NCI-H1694 (cell line): Measurements from ENCODE around the gene ATP6V0E1.

Experiments
- DNase-seq: peaks from one replicate; lab custom pipeline; 2025; lab: John Stamatoyannopoulos, UW

The ATP6V0E1 gene

DNA sequence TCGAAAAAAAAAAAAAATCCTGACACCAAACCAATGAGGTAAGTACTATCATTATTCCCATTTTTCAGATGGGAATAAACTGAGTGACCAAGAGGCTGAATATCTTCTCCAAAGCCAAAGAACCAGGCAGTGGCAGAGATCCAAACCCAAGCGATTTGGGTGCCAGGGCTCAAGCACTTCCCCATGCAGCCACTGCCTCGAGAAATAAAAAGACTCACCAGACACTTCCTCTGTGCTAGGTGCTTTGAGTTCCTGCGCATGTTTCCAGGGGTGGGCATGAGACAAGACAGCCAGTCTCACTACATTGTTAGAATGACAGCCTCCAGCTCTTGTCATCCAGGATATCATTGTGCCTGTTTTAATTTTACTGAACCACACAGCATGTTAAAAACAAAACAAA lies 26.6 kb upstream of the ATP6V0E1 start:
- DNase-seq = no peak

DNA sequence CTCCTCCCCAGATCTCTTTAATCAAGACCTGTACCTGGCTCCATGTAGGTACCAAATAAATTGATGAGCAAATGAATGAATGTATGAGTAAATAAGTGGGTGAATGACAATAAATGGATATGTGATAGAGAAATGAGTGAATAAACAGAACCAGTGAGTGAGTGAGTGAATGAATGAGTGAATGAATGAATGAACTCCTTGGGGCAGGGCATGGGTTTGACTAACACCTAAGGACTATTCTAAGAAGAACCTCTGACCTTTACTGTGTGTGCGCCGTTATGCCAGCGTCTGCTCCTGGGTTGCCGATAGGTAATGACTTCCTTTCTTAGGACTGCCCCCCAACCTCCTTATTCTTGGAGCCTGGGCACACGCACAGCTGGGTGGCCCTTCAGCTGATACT lies 26.1 kb upstream of the ATP6V0E1 start:
- DNase-seq = no peak

DNA sequence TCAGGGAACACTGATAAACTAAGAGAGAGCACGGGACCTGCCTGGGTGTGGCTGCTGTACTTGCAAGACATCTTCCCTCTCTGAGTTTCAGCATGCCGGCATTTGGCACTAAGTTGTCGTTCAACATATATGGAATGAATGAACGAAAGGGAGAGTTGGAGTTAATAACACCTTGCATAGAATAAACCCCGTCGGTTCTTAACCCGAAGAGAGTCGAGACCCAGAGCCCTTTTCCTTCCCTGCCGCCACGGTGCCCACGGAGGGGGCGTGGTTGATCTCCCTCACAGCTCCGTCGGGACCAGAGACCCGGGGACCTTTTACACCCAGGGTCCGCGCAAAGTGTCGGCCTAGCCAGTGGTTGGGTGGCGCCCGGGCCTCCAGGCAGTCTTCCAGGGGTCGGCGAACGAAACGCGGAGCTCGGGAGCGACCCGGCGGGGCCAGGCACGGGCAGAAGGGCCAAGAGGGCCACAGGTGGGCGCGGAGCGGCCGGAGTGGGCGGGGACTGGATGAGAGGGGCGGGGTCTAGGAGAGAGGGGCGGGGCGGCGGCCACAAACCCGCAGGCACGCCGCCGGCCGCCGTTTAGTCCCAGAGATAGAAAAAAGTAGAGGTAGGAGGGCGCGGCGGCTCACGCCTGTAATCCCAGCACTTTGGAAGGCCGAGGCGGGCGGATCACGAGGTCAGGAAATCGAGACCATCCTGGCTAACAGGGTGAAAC lies 25.1 kb upstream of the ATP6V0E1 start:
- DNase-seq = no peak

DNA sequence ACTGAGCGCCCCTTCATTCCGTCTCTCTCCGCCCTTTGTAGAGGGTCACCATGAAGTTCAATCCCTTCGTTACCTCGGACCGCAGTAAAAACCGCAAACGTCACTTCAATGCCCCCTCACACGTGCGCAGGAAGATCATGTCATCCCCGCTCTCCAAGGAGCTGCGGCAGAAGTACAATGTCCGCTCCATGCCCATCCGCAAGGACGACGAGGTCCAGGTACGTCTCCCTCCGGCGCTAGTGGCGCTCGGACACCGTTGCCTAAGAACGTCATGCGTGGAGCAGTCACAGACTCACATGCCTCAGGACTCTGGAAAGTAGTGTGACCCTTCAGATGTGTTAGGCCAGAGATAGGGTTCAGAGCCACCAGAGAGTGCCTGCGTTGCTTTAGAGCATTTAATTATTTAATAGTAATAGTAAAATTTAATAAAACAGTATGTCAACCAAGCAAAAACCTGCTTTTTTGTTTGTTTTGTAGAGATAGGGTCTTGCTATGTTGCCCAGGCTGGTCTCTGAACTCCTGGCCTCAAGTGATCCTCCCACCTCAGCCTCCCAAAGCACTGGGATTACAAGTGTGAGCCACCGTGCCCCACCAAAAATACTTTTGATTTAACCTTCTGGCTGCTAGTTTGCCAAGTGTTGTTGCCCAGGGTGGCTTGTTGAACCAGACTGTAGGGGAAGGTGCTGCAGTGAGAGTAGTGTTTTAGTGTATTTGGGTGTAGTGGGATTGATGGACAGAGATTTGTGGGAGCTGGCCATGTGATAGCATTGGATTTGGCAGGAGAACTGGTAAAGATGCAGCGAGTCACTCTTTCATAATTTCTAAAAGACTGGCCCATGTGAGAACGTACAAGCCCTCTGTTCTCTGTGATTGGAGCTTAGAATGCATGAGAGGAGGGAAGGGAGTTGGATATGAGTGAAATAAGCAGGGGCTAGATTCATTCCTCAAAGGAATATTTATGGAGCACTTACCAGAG lies 23.5 kb upstream of the ATP6V0E1 start:
- no peak for DNase-seq

DNA sequence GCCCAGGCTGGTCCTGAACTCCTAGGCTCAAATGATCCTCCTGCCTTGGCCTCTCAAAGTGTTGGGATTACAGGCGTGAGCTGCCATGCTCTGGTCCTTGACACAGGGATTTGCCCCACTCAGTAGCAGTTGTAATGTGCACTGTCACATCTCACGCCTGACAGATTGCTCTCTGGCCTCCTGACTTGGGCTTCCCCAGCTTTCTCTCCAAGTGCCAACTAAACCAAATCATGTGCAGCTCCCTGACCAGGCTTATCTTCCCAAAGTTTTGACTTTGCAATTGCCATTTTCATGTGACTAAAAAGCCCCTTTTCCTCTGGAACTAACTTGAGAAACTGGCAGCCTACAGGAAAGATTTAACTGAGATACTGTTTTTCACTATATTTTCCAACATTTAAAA lies 13.7 kb upstream of the ATP6V0E1 start:
- DNase-seq = no peak

DNA sequence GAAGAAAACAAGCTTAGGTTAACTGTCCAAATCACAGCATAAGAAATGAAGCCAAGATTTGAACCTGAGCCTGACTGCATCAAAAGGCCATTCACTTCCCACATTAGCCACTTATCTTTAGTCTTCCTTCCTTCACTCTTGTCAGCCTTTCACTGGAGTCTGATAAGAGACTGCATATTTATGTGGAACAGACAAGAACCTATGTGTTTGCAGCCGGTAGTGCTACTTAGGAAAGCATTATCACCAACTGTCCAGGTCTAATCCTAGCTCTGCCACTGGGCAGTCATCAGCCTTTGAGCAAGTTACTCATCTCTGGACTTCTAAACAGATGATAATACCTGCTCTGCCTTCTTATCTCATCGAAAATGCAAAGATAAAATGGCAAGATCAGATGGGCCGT lies 12.1 kb upstream of the ATP6V0E1 start:
- DNase-seq = no peak

DNA sequence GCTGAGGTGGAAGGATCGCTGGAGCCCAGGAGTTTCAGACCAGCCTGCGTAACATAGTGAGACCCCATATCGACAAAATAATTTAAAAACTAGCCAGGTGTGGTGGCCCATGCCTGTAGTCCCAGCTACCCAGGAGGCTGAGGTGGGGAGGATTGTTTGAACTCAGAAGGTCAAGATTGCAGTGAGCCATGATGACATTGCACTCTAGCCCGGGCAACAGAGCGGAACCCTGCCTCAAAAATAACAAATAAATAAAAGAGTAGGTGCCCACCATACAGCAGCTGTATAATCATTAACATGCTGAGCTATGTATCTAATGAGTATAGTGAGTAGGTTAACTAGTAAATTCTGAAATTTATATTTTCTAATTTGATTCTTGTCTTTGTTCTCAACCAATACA lies 11.0 kb upstream of the ATP6V0E1 start:
- no peak for DNase-seq

DNA sequence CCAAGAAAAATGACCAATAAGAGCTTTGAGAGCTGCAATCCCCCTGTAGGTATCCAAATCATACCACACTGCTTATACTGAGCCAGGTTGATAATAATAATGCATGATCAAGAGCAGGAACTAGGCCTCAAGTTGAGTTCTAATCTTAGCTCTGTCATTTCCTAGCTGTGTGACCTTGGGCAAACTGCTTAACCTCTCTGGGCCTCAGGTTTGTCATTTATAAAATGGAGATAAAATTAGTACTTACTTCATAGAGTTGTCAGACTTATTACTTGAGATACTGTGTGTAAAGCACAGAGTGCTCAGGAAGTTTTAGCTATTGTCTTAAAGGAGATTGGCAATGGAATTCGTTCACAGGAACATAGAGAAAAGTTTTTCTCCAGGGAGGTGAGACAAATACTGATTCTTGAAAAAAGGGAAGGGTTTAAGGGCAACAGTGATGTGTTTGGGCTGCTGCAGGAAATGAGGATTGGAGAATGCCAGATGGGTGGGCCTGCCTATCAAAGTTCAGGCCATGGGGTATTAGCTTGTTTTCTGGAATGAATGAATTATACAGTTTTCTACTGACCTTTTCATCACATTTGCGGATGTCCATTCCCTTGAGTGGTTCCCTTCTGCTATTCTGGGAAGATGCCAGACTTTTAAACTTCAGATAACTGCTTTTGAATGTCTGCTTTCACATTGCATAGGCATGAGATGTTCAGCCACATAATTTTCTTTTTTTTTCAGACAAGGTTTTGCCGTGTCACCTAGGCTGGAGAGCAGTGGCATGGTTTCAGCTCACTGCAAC lies 10.2 kb upstream of the ATP6V0E1 start:
- DNase-seq = no peak

DNA sequence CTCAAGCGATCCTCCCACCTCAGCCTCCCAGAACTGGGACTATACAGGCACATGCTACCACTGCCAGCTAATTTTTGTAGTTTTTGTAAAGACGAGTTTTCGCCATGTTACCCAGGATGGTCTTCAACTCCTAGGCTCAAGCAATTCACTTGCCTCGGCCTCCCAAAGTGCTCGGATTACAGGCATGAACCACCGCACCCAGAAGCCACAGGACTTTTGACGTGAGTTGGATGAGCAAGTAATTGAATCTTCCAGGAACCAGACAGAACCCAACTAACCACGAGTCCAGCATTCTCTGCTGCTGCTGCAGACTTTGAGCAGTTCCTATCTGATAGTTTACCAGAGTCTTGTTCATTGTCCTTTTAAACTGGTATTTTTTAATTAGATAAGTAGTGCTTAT lies 9.6 kb upstream of the ATP6V0E1 start:
- no peak for DNase-seq

DNA sequence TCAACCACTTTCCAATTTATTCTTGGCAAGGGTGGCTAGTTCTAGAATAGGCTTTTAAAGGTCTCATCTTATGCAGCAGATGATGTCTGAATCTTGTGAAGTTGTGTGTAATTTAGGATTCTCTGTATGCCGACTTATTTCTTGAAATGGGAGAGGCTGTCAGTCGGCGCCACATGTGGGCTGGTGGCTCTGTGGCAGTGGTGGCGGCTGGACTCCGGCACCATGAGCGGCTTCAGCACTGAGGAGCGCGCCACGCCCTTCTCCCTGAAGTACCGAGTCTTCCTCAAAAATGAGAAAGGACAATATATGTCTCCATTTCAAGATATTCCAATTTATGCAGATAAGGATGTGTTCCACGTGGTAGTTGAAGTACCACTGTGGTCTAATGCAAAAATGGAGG lies 8.3 kb upstream of the ATP6V0E1 start:
- DNase-seq = no peak

DNA sequence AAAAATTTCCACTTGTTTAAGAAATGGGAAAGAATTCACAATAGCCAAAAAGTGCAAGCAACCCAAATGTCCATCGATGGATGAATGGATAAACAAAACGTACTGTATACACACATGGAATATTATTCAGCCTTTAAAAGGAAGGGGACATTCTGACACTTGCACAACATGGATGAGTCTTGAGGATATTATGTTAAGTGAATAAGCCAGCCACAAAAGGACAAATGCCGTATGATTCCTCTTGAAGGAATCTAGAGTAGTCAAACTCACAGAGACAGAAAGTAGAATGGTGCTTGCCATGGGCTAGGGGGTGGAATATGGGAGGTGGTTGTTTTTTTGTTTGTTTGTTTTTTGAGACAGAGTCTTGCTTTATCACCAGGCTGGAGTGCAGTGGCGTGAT lies 3.8 kb upstream of the ATP6V0E1 start:
- DNase-seq = no peak

DNA sequence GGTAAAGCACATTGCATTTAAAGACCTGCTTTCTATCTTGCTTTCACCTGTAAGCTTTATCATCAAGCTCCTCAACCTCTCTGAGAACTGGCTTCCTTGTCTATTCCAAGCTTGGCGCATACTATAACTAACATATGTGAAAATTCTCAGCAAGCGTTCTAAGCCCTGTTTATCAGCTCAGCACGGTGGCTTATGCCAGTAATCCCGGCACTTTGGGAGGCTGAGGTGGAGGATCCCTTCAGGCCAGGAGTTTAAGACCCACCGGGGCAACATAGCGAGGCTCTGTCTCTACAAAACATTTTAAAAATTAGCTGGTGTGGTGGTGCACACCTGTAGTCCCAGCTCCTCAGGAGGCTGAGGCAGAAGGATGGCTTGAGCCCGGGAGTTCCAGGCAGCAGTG lies 1.6 kb upstream of the ATP6V0E1 start:
- DNase-seq = no peak

DNA sequence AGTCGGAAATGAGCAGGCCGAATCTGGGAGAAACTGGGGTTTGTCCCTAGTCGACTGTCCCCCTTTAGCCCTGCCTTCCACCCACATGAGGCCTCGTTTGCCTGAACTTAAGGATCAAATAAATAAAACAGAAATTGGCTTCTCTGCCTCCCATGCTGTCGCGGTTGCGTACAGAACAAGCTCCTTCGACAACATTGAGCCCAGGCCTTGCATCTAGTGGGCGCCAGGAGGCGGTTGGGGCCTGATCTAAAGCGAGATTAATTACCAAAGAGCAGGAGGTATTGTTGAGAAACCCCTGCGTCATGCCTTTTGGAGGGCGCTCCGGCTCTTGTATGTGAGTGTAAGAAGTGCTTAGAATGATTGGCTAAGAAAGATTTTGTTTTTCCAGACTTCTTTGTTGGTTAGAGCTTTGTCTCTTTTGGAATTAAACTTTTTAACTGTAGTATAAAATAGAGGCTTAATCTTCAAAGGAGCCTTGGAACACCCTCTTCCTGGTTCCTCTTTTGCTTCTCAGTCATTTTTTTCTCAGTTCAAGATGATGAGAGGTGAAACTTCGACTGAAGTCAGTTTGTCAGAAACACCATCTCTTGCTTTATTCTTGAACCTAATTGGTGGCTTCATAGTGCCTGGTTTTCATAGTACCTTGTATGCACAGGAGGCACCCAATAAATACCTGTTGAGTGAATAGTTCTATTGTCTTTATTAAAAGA lies 828 bp downstream of the ATP6V0E1 start:
- peak; percentile 40 for DNase-seq

DNA sequence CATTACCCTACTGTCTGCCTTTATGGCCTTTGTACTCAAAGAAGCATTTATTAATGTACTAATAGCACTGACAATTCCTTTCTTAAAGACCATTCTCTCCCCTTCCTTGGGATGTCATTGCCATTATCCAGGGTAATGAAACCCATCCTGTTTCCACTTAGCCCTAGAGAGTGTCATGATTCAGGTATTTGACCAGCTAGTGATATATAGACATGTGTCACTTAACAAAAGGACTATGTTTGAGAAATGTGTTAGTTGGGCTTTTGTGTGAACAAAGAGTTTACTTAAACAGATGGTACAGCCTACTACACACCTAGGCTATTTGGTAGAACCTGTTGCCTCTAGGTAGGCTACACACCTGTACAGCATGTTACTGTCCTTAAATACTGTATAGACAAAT lies 2.0 kb downstream of the ATP6V0E1 start:
- no peak for DNase-seq

DNA sequence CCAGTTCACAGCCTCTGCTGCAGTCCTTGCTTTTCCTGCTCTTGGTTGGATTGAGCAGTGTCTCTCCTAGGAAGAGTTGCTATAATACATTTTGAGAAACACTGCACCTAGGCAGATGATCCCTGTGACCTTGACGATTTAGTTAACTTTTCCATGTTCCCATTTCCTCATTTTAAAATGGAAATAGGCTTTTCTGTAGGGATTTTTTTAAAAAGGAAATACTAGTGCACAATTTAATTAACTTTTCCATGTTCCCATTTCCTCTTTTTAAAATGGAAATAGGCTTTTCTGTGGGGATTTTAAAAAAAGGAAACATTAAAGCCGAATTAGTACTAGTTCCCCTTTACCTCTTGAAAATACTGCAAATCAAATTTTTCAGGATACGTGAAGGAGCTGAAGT lies 4.7 kb downstream of the ATP6V0E1 start:
- no peak for DNase-seq

DNA sequence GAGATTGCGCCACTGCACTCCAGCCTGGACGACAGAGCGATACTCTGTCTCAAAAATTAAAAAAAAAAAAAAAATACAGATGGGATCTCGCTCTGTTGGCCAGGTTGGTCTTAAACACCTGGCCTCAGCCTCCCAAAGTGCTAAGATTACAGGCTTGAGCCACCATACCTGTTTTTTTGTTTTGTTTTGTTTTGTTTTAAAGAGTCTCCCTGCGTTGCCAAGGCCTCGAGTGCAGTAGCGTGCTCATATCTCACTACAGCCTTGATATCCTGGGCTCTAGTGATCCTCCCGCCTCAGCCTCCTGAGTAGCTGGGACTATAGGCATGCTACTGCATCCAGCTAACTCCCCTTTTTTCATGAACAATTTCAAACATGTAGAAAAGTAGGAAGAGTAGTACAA lies 7.2 kb downstream of the ATP6V0E1 start:
- DNase-seq = no peak

DNA sequence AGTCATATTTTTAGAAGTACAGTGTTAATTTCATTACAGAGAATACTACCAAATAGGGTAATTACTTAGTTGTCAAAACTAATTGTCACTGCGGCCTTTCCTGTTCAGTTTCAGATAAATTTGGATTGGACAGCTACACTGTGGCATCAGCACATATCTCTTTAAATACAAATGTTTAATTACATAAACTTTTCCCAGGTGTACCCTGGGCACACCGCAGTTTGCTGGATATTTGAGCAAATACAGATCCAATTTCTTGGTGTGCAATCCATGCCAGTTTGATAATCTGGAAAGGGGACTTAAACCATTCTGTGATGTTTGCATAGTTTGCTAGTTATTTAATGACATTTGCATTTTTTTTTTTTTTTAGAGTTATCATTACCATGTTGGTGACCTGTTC lies 10.8 kb downstream of the ATP6V0E1 start:
- no peak for DNase-seq

DNA sequence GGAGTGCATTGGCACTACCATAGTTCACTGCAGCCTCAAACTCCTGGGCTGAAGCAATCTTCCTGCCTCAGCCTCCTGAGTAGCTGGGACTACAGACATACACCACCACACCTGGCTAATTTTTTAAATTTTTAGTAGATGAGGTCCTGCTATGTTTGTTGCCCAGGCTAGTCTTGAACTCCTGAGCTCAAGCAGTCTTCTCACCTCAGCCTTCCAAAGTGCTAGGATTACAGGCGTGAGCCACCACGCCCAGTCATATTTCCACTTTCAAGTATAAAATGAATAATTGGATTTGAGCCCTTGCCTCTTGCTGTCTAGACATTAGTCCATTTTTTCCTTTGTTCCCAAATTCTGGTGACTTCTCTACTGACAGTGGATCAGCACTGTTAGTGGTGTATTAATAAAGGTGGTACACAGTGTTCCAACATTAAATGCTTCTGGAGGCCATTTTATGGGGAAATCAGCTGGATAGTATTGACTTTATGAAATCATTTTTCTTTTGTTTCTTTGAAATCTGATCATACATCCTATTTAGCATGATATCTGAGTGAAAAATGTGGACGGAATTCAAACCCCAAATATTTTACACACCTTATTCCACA lies 15.9 kb downstream of the ATP6V0E1 start:
- DNase-seq = no peak

DNA sequence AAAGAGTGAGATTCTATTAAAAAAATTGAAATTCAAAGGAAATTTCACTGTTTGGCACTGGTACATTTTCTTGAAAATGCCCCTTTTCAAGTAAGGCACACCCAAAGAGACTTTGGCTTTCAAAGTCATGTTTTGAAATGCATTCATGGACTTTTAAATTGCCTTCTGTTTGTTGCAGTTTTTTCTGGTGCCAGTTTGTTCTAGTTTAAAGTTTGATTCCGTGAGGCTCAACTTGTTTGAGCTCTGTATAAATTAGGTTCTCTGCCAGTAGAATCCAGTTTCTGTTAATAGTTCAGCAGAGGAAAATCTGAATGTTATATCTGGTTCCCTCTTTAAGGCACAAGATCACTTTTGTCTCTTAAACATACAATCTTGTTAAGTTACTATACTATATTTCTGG lies 16.4 kb downstream of the ATP6V0E1 start:
- no peak for DNase-seq

DNA sequence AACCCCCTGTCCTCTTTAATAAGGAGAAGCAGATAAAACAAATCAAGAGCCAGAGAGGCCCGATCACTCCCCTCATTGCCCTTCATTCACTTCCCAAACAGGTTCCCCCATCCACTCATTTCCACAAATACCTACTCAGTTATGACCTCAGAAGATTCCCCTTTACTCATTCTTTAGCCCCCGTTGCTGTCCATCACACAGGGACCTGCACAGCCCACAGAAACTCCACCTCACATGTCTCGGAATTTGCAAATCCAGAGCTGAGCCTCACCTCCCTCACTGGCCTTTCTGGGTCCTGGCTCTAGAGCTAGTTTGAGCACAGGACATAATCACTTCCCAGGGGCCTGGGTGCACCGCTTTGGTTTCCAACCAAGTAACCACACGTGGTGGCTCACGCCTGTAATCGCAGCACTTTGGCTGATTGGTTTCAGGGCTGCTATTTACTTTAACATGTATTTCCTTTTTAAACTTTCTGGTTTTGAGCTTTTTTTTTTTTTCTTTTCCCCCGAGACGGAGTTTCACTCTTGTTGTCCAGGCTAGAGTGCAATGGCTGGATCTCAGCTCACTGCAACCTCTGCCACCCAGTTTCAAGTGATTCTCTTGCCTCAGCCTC lies 17.8 kb downstream of the ATP6V0E1 start:
- DNase-seq = no peak

DNA sequence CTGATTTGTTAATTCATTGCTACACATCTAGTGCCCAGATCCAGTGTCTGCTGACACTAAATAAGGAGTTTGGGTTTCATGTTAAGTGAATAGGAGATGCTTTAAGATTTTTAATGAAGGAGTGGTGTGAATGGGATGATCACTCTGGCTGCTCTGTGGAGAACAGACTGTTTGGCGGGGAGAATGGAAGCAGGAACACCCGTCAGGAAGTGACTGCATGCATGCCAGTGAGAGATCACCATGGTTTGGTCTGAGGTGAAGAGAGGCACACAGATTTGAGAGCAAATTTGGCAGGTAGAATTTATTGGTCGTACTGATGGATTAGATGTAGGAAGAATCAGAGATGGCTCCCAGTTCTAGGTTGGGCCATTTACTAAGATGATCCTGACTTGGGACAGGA lies 19.8 kb downstream of the ATP6V0E1 start:
- no peak for DNase-seq
